ENCODE data around the gene ANO1.

DNA sequence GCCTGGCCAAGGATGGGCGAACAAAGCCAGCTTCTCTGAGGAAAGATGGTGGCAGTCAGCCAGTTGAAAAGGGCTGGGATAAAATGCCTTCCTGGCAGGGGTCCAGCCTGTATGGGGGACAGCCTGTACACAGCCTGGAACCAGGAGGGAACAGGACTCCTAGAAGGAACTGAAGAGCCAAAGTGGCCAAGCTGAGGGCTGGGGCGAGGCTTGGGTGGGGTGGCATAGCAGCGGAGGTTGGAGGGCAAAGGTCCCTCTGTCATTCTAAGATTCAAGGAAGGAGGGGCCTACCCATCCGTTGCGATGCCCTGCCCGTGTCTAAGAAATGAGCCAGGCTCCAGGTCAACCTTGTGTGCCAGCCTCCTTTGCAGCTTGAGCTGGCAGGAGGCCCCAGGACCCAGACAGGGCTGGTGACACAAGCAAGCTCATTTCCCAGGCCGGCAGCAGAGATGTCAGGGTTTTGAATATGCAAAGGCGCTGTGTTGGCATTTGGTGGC lies 147.6 kb downstream of the ANO1 start:
- TF ChIP-seq CTCF (IDR thresholded peaks at IDR 0.05) = no peak
- TF ChIP-seq POLR2AphosphoS5 (IDR thresholded peaks at IDR 0.05) = no peak
- no peak for TF ChIP-seq POLR2A (IDR thresholded peaks at IDR 0.05)

Data from prostate gland (tissue), 2 donors.